Fibroblast of the aortic adventitia (primary cell): ENCODE measurements around the gene MTAP. TPM values are rescaled to one million over a fixed set of nuclear protein-coding genes. Genes with fewer than 3 reads are reported as not detected.
A peak's percentile ranks its signal among the peaks of the same experiment; 100 is the strongest.

Experiments
- DNase-seq: peaks from one replicate; pipeline ENCODE4 v3.0.0-alpha.2; 2010; ENCODE audit warnings: low read depth
- H3K4me3 ChIP-seq: 2 replicates; pipeline ENCODE4 v1.5.1; 2011; ENCODE audit warnings: low read depth, mild to moderate bottlenecking, control low read depth, low read length, moderate library complexity
- total RNA-seq: library from RNA; depleted of rRNA; stranded (reverse); fragments of >200 nt; gene quantifications from 2 replicates; pipeline ENCODE4 v1.2.3, GENCODE V29; 2012; ENCODE audit warnings: low replicate concordance
- TF ChIP-seq, protein P1 (sequence below): IDR thresholded peaks from 2 replicates; pipeline ENCODE4 v1.5.1; 2011; ENCODE audit warnings: mild to moderate bottlenecking, low read length, control low read depth, inconsistent platforms; ENCODE audit not compliant: insufficient read depth

Gene MTAP
- total RNA-seq, 1 donor: 62.2 TPM

DNA sequence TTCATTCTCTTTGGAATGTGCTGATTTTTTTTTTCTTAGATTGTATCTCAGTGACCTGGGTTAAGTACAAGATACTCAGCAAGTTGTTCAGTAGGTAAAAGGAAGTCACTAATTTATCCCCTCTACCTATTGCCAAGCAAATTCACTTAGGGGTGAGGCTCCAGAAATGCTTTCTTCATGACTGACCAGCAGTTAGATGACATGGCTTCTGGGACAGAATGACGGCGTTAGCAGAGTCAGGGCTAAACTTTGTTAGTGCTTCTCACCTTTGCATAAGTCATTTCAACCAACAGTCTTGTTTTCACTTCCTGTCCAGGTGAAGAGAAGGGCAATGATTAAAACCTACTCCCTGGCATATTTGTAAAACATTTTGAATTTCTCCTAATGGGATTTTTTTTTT is 20.2 kb upstream of the MTAP start:
- no peak overlapping the region for H3K4me3 ChIP-seq
- TF ChIP-seq, protein P1, sequence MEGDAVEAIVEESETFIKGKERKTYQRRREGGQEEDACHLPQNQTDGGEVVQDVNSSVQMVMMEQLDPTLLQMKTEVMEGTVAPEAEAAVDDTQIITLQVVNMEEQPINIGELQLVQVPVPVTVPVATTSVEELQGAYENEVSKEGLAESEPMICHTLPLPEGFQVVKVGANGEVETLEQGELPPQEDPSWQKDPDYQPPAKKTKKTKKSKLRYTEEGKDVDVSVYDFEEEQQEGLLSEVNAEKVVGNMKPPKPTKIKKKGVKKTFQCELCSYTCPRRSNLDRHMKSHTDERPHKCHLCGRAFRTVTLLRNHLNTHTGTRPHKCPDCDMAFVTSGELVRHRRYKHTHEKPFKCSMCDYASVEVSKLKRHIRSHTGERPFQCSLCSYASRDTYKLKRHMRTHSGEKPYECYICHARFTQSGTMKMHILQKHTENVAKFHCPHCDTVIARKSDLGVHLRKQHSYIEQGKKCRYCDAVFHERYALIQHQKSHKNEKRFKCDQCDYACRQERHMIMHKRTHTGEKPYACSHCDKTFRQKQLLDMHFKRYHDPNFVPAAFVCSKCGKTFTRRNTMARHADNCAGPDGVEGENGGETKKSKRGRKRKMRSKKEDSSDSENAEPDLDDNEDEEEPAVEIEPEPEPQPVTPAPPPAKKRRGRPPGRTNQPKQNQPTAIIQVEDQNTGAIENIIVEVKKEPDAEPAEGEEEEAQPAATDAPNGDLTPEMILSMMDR: no peak
- DNase-seq: no peak

DNA sequence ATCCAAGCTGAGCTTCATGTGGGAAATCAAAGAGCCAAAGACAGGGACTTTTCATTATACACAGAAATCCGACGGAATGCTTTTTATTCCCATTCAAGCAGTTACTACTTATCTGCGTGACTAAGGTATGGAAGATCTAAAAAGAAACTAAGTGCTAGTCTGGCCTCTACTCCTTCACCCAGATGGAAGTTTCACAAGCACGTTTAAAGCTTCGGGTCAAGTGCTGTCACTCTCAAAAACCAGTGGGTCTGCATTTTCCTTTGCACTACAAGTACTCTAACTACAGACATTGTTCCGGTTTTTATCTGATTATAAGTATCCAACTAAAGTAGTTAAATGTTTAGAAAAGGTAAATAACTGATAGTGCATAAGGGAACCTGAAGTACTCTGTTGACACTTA is 13.7 kb upstream of the MTAP start:
- peak; percentile 40 for DNase-seq
- TF ChIP-seq, protein P1: no peak
- no peak overlapping the region for H3K4me3 ChIP-seq

DNA sequence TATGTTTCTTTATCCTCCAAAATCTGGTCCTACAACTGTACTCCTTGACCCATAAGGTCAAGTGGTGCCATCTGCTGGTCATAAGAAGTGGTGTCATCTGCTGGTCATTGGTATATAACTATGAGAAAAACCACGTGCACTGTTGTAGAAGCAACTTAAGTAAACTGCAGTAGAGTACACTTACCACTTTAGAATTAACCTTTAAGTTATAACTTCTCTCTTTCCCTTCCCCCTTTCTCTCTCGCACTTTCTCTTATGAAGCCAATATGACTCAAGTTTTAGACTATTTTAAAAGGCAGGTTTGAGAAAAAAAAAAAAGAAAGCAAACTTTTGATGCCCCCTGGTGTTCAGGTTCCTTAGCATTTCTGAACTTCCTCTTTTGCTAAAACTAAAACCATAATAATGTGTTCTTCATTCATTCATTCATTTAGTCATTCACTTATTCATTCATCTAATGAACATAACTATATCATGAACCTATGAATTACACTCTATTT is 12.8 kb upstream of the MTAP start:
- TF ChIP-seq, protein P1: peak; percentile 81
- H3K4me3 ChIP-seq: peak overlapping the region; percentile 54
- DNase-seq: peak; percentile 96

DNA sequence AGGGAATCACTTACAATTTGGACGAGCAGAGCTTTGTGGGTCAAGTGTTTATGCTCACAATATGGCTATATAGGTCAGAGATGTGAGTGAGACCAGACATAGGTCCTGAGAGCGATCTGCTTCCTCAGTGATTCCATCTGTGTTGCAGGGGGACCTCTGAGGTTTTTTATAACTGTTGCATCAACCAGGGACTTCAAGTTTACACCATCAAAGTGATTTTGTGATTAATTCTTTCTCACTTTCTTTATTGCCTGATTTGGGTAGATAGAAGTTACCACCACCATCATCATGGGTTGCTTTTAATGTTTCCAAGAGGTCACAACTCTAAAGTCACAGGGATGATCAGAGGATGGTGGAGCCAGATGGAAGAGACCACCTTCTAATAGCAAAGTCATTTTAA is 7.0 kb upstream of the MTAP start:
- H3K4me3 ChIP-seq: no peak overlapping the region
- no peak for DNase-seq
- TF ChIP-seq, protein P1: no peak

DNA sequence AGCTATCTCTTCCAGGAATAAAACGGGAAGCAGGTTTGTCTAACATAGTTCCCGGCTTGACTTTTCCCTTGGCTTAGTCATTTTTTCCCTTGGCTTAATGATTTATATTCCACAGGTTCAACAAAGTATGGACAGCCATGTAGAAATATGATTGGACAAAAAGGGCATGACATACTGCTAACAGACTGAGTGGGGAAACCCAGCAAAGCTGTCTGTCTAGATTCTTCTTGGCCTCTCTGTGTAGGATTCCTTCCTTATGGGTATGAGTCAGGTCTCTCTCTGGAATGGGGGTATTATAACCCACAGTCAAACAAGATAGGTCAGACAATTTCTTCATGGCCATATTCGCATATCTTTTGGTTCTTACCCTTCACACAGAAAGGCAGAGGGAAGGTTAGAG is 5.7 kb upstream of the MTAP start:
- H3K4me3 ChIP-seq: no peak overlapping the region
- TF ChIP-seq, protein P1: no peak
- DNase-seq: peak; percentile 47

DNA sequence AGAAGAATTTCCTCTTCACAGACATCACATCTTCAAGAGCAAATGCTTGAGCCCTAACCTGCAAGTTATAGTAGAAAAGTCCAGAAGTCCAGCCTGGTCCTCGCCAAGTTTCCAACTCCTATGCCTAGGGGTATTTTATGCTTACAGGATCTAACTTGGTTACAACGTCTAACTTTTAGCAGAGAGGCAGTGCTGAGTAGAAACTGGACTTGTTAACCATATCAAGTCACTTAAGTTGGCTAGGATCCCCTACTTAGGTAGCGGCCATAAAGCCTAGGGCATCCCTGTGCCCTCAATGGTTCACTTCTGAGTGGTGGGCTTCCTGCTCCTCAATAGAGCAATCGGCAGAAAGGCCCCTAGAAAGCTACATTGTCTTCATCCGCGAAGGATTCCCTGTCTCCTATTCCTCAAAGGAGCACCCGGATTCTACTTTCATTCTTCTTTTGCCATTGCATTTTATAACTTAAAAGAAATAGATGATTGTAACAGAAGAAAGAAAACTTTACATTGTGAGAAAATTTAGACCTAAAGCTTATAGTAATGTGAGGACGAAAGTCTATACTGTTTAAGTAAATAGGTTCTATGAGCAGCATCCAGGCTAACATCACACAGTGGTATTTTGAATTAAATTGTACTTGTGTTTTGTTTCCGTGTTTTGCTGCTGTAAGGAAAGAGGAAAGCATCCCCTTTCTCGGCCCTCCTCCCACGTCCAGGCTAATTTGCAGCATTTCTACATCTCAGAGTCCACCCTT is 1.3 kb upstream of the MTAP start:
- TF ChIP-seq, protein P1: no peak
- peak; percentile 22 for DNase-seq
- peak overlapping the region; percentile 84 for H3K4me3 ChIP-seq
